HepG2 (cell line): ENCODE measurements around the gene AMOTL1. TPM values are rescaled to one million over a fixed set of nuclear protein-coding genes. Genes with fewer than 3 reads are reported as not detected.

Source experiments
- ATAC-seq: fragments of 200-7000 bp; cut with Tn5 transposase; 3 replicates; pipeline ENCODE4 v1.9.1; 2020; ENCODE audit warnings: mild to moderate bottlenecking, moderate library complexity
- BruUV-seq: library from RNA; stranded (reverse); fragments of 400-500 nt; replicated peaks from 2 replicates; lab custom pipeline; 2021; lab: Mats Ljungman, UMichigan
- CTCF ChIA-PET: fragments of 300-600 bp; formaldehyde crosslinking; extraction: SDS; loops from one replicate; lab custom pipeline; 2021; ENCODE audit warnings: low total read pairs, inconsistent platforms, low intra/inter-chr PET ratio; lab: Yijun Ruan, JAX
- POLR2A ChIA-PET: fragments of 350-600 bp; sonication (Branson Sonifier 250); formaldehyde crosslinking; loops from one replicate; lab custom pipeline; 2020; ENCODE audit warnings: antibody characterized with exemption, inconsistent platforms; lab: Yijun Ruan, JAX
- DNase-seq: peaks from one replicate; pipeline ENCODE4 v3.0.0-alpha.2; 2015; ENCODE audit warnings: low spot score
- FAIRE-seq: peaks from 3 replicates; lab custom pipeline; 2011; peaks lifted over from hg19 to GRCh38; lab: Jason Lieb, UNC
- H2AFZ ChIP-seq: one replicate; pipeline ENCODE4 v1.6.1; 2011; ENCODE audit warnings: low read length, inconsistent platforms
- H3K27ac ChIP-seq: fragments of 300-600 bp; 3 replicates; pipeline ENCODE4 v1.8.0; 2011; ENCODE audit warnings: mixed run types, mild to moderate bottlenecking, mixed read lengths, low read length, inconsistent platforms; ENCODE audit not compliant: insufficient read depth; ENCODE audit errors: extremely low read length
- H3K27me3 ChIP-seq, 2 experiments: fragments of 200-600 bp in 1 of 2; 2 replicates in 1 of 2; 3 replicates in 1 of 2; pipeline versions ENCODE4 v1.6.0 to v1.8.0; 2011; ENCODE audit warnings: low read length in 2 of 2, mild to moderate bottlenecking in 2 of 2, moderate library complexity in 2 of 2, inconsistent platforms in 1 of 2; ENCODE audit not compliant: insufficient read depth in 2 of 2, control insufficient read depth in 1 of 2
- H3K36me3 ChIP-seq, 2 experiments: fragments of 200-600 bp in 1 of 2; replicated peaks in 1 of 2; 2 replicates in 1 of 2; 3 replicates in 1 of 2; pipeline versions ENCODE4 v1.5.1 to v1.8.0; 2011; ENCODE audit warnings: low read length in 2 of 2, inconsistent platforms in 1 of 2; ENCODE audit not compliant: insufficient read depth in 2 of 2, control insufficient read depth in 1 of 2
- H3K4me1 ChIP-seq: 2 replicates; pipeline ENCODE4 v1.5.1; 2012; ENCODE audit warnings: low read length, inconsistent platforms; ENCODE audit not compliant: insufficient read depth
- H3K4me2 ChIP-seq: 2 replicates; pipeline ENCODE4 v1.6.0; 2011; ENCODE audit warnings: low read depth, low read length, inconsistent platforms
- H3K4me3 ChIP-seq, 3 experiments: fragments of 200-600 bp in 1 of 3; sonication (generic), shearing (Covaris generic) in 1 of 3; replicated peaks in 1 of 3; 2 replicates each; pipeline ENCODE4 v1.5.1; 2011 to 2016; ENCODE audit warnings: low read length in 3 of 3, inconsistent platforms in 2 of 3, low read depth in 2 of 3, mild to moderate bottlenecking in 2 of 3, control low read depth in 1 of 3, mixed read lengths in 1 of 3; ENCODE audit not compliant: insufficient read depth in 1 of 3
- H3K79me2 ChIP-seq: one replicate; pipeline ENCODE4 v1.6.1; 2011; ENCODE audit warnings: low read length, inconsistent platforms; ENCODE audit not compliant: insufficient read depth
- H3K9ac ChIP-seq: 2 replicates; pipeline ENCODE4 v1.6.0; 2011; ENCODE audit warnings: mild to moderate bottlenecking, low read depth, low read length, inconsistent platforms; ENCODE audit not compliant: insufficient read depth
- H3K9me3 ChIP-seq: 2 replicates; pipeline ENCODE4 v1.5.1; 2012; ENCODE audit warnings: mild to moderate bottlenecking, low read length
- H4K20me1 ChIP-seq: 2 replicates; pipeline ENCODE4 v1.6.0; 2011; ENCODE audit warnings: inconsistent platforms, mild to moderate bottlenecking, low read length, moderate library complexity; ENCODE audit not compliant: insufficient read depth
- EZH2 ChIP-seq: conservative IDR thresholded peaks from 2 replicates; pipeline ENCODE4 v1.6.1; 2012; ENCODE audit warnings: mild to moderate bottlenecking, low read depth, low read length, moderate library complexity
- GLMP ChIP-seq: sonication (generic); formaldehyde crosslinking; IDR thresholded peaks from 2 replicates; pipeline ENCODE4 v1.9.0; 2021; ENCODE audit warnings: missing genetic modification reagents, mild to moderate bottlenecking, borderline replicate concordance
- HCFC1 ChIP-seq: fragments of 150-350 bp; IDR thresholded peaks from 2 replicates; pipeline ENCODE4 v1.6.1; 2014; ENCODE audit warnings: low read depth, low read length
- HNF4A ChIP-seq: sonication (generic); formaldehyde crosslinking; IDR thresholded peaks from 2 replicates; pipeline ENCODE4 v1.4.0; 2020; ENCODE audit warnings: missing genetic modification reagents
- HOXA3 ChIP-seq: sonication (generic); formaldehyde crosslinking; IDR thresholded peaks from 2 replicates; pipeline ENCODE4 v1.5.0; 2020; ENCODE audit warnings: missing genetic modification reagents
- IRF2 ChIP-seq: IDR thresholded peaks from 2 replicates; pipeline ENCODE4 v1.6.1; 2018; ENCODE audit warnings: missing genetic modification reagents, missing compliant biosample characterization
- MAFK ChIP-seq, 2 experiments: IDR thresholded peaks in 1 of 2; conservative IDR thresholded peaks in 1 of 2; 2 replicates each; pipeline ENCODE4 v1.6.1; 2011; ENCODE audit warnings: improper control_type of control experiment in 2 of 2, low read length in 2 of 2
- MLX ChIP-seq: IDR thresholded peaks from 2 replicates; pipeline ENCODE4 v1.6.1; 2016
- PHF5A ChIP-seq: IDR thresholded peaks from one replicate; pipeline ENCODE4 v1.6.1; 2018; ENCODE audit warnings: low read depth, missing genetic modification reagents; ENCODE audit not compliant: unreplicated experiment
- STAT6 ChIP-seq: sonication (generic); formaldehyde crosslinking; IDR thresholded peaks from 2 replicates; pipeline ENCODE4 v1.4.0; 2020; ENCODE audit warnings: missing genetic modification reagents, mild to moderate bottlenecking, borderline replicate concordance
- TGIF2 ChIP-seq: IDR thresholded peaks from 2 replicates; pipeline ENCODE4 v1.6.1; 2016; ENCODE audit warnings: control low read depth, missing compliant biosample characterization
- TMF1 ChIP-seq: sonication (generic); formaldehyde crosslinking; IDR thresholded peaks from 2 replicates; pipeline ENCODE4 v1.8.1; 2022; ENCODE audit warnings: low read depth, missing genetic modification reagents
- ZFP41 ChIP-seq: sonication (generic); formaldehyde crosslinking; IDR thresholded peaks from 2 replicates; pipeline ENCODE4 v1.4.0; 2020; ENCODE audit warnings: mild to moderate bottlenecking, missing genetic modification reagents, borderline replicate concordance
- ZNF44 ChIP-seq: sonication (generic); formaldehyde crosslinking; IDR thresholded peaks from 2 replicates; pipeline ENCODE4 v1.5.1; 2020; ENCODE audit warnings: mild to moderate bottlenecking, missing genetic modification reagents
- ZNF674 ChIP-seq: sonication (generic); formaldehyde crosslinking; IDR thresholded peaks from 2 replicates; pipeline ENCODE4 v1.5.0; 2020; ENCODE audit warnings: low read depth, mild to moderate bottlenecking, missing genetic modification reagents
- ZNF709 ChIP-seq: sonication (generic); formaldehyde crosslinking; IDR thresholded peaks from 2 replicates; pipeline ENCODE4 v1.5.0; 2020; ENCODE audit warnings: mild to moderate bottlenecking, missing genetic modification reagents
- WGBS: methylation state at CpG from one replicate; pipeline ENCODE4 v1.1.6; 2017; ENCODE audit warnings: low lambda C conversion rate; 5-methylcytosine and 5-hydroxymethylcytosine counted together
- in situ Hi-C: cut with HindIII; loops from 2 replicates; pipeline ENCODE4 v1.10.0; 2017; ENCODE audit warnings: low pct_unique_long_range_greater_than_20kb; ENCODE audit not compliant: extremely low pct_ligation_motif_present
- intact Hi-C: fragments of 100-400 bp; cut with micrococcal nuclease; formaldehyde crosslinking; loops from one replicate; pipeline ENCODE4 v1.10.0; 2022; ENCODE audit not compliant: unreplicated experiment
- polyA plus RNA-seq, 8 experiments: library from polyadenylated mRNA; depleted of rRNA in 3 of 8; stranded (reverse) in 7 of 8; unstranded in 1 of 8; fragments of >200 nt; fragmentation: Illumina TruSeq in 4 of 8; extraction: Trizol in 4 of 8; gene quantifications; 2 replicates each; pipeline versions ENCODE4 v1.2.1 to v1.2.3, GENCODE V29; 2011 to 2016; ENCODE audit warnings: low read depth in 4 of 8, missing spikeins in 1 of 8, mixed read lengths in 1 of 8; ENCODE audit not compliant: insufficient read depth in 1 of 8
- total RNA-seq, 5 experiments: library from RNA; depleted of rRNA; stranded (reverse); fragments of >200 nt; fragmentation: Illumina TruSeq; extraction: Trizol; gene quantifications; 2 replicates each; pipeline ENCODE4 v1.2.3, GENCODE V29; 2016; ENCODE audit warnings: low read depth in 1 of 5

Gene AMOTL1
- total and polyA plus RNA-seq, 2 of the 13 experiments (the other 11 are each of a cell fraction or from before 2014, with no cell fraction given): 0.01 to 0.20 TPM

DNA sequence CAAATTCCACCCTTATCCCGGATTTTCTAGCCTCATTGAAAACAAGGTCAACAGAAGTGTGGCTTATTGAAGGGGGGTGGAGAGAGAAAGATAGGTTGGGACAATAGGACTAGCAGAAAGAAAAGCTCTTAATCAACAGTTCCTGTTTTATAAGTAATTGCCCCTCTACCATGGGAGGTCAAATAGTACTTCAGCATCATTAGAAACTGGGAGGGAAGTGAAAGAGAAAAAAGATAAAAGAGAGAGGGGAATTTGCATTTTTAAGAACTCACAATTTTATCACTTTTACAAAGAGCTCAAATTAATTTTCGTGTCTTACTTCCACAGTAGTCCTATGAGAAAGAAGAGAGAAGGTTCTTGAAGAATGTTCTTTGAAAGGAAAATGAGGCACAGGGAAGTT, 89.2 kb downstream of the AMOTL1 start:
- intact Hi-C loops: no loop called here
- no peaks in the 10 kb centered on the region; the same call in 1 of the 2 replicates for H4K20me1 ChIP-seq
- no peak overlapping the region for H3K4me2 ChIP-seq
- H3K36me3 ChIP-seq: no peaks in the 10 kb centered on the region
- BruUV-seq: no TSS peak
- 1% methylated on average over 2 of the region's 2 CpGs for WGBS
- no peaks in the 10 kb centered on the region for H3K79me2 ChIP-seq
- no peak for ATAC-seq
- ChIA-PET POLR2A (no interaction called here), CTCF (no interaction called here)
- H3K4me1 ChIP-seq: no peaks in the 10 kb centered on the region
- no peak overlapping the region for H3K27ac ChIP-seq
- no peak overlapping the region for H2AFZ ChIP-seq
- H3K9ac ChIP-seq: no peak overlapping the region
- no peak for DNase-seq
- no peaks in the 10 kb centered on the region; a peak in 1 of 5 replicates for H3K27me3 ChIP-seq
- TF ChIP-seq GLMP (no peak), HNF4A (no peak), PHF5A (no peak), HOXA3 (CRISPR knock-in tag) (no peak), MAFK (conservative IDR thresholded peaks at IDR 0.05 in 1 of 2, IDR thresholded peaks at IDR 0.05 in 1 of 2; ENCODE audit: low read length in 2 of 2) (no peak), ZFP41 (CRISPR knock-in tag) (no peak), STAT6 (CRISPR knock-in tag) (no peak), HCFC1 (no peak), TGIF2 (CRISPR knock-in tag) (no peak), TMF1 (CRISPR knock-in tag) (no peak), MLX (no peak), ZNF674 (CRISPR knock-in tag) (no peak), ZNF709 (no peak), EZH2 (no peak), IRF2 (CRISPR knock-in tag) (no peak), ZNF44 (CRISPR knock-in tag) (no peak)
- in situ Hi-C loops: no loop called here
- H3K9me3 ChIP-seq: no peaks in the 10 kb centered on the region
- no peak overlapping the region for H3K4me3 ChIP-seq
- no peak for FAIRE-seq
